A549 (cell line): ENCODE data around the gene LSM4. TPM values are rescaled to one million over a fixed set of nuclear protein-coding genes. Genes with fewer than 3 reads are reported as not detected.

Experiments used
- ATAC-seq, 2 experiments: fragments of 200-7000 bp in 1 of 2; fragments of >200 bp in 1 of 2; cut with Nextera tagmentation in 1 of 2; cut with Tn5 transposase in 1 of 2; 3 replicates each; pipeline versions ENCODE4 v1.8.0 to v1.9.1; 2018 to 2020; ENCODE audit warnings: mild to moderate bottlenecking in 1 of 2, moderate library complexity in 1 of 2
- CTCF ChIA-PET: fragments of 300-600 bp; sonication (Branson Sonifier 250); formaldehyde crosslinking; extraction: SDS; loops from one replicate; lab custom pipeline; 2021; ENCODE audit warnings: antibody characterized with exemption, inconsistent platforms; lab: Yijun Ruan, JAX
- POLR2A ChIA-PET: fragments of 350-600 bp; formaldehyde crosslinking; extraction: SDS; loops from one replicate; lab custom pipeline; 2021; ENCODE audit warnings: antibody characterized with exemption, inconsistent platforms; lab: Yijun Ruan, JAX
- DNase-seq, 2 experiments: peaks; one replicate each; pipeline versions ENCODE4 v3.0.0 to v3.0.0-alpha.2; 2011 to 2016; ENCODE audit warnings: low read depth in 1 of 2, low spot score in 1 of 2
- FAIRE-seq: peaks from 2 replicates; lab custom pipeline; 2011; peaks lifted over from hg19 to GRCh38; lab: Jason Lieb, UNC
- H3K27ac ChIP-seq, 2 experiments: fragments of >200 bp; sonication (Bioruptor Twin); formaldehyde crosslinking; 3 replicates each; pipeline ENCODE4 v1.5.1; 2016 to 2017
- H3K4me1 ChIP-seq: fragments of >200 bp; sonication (Bioruptor Twin); formaldehyde crosslinking; 3 replicates; pipeline ENCODE4 v1.6.1; 2016
- H3K4me2 ChIP-seq: fragments of >200 bp; sonication (Bioruptor Twin); formaldehyde crosslinking; 3 replicates; pipeline ENCODE4 v1.6.1; 2016
- H3K4me3 ChIP-seq: fragments of >200 bp; sonication (Bioruptor Twin); formaldehyde crosslinking; 3 replicates; pipeline ENCODE4 v1.5.1; 2016
- H3K9me3 ChIP-seq: fragments of >200 bp; sonication (Bioruptor Twin); formaldehyde crosslinking; 3 replicates; pipeline ENCODE4 v1.6.1; 2016
- BCL3 ChIP-seq: fragments of >200 bp; sonication (Bioruptor Twin); formaldehyde crosslinking; IDR thresholded peaks from 3 replicates; pipeline ENCODE4 v1.6.1; 2016
- BHLHE40 ChIP-seq: IDR thresholded peaks from 2 replicates; pipeline ENCODE4 v1.6.1; 2012; ENCODE audit warnings: low read depth, low read length, inconsistent platforms
- CBX8 ChIP-seq: fragments of 200-600 bp; sonication (generic); IDR thresholded peaks from 2 replicates; pipeline ENCODE4 v1.6.1; 2016
- CHD2 ChIP-seq: fragments of 150-350 bp; IDR thresholded peaks from 2 replicates; pipeline ENCODE4 v1.6.1; 2014; ENCODE audit warnings: low read length; ENCODE audit not compliant: partially characterized antibody
- CHD4 ChIP-seq: fragments of 200-600 bp; sonication (generic); IDR thresholded peaks from 2 replicates; pipeline ENCODE4 v1.6.1; 2016; ENCODE audit warnings: antibody characterized with exemption, mild to moderate bottlenecking, borderline replicate concordance
- EHF ChIP-seq: fragments of 250-450 bp; sonication (Bioruptor Pico); IDR thresholded peaks from 2 replicates; pipeline ENCODE4 v1.5.0; 2020; ENCODE audit warnings: mild to moderate bottlenecking
- EHMT2 ChIP-seq: fragments of 200-600 bp; sonication (generic); IDR thresholded peaks from 2 replicates; pipeline ENCODE4 v1.6.1; 2016; ENCODE audit warnings: antibody characterized with exemption, low read depth, mild to moderate bottlenecking, moderate library complexity
- ELK1 ChIP-seq: fragments of 150-350 bp; IDR thresholded peaks from 2 replicates; pipeline ENCODE4 v1.6.1; 2014; ENCODE audit warnings: low read depth, mild to moderate bottlenecking, low read length
- ESRRA ChIP-seq: fragments of 150-350 bp; IDR thresholded peaks from 2 replicates; pipeline ENCODE4 v1.6.1; 2014; ENCODE audit warnings: mild to moderate bottlenecking, low read length, borderline replicate concordance
- HDAC2 ChIP-seq: fragments of 200-600 bp; sonication (generic); IDR thresholded peaks from 2 replicates; pipeline ENCODE4 v1.6.1; 2016
- HES2 ChIP-seq: fragments of >200 bp; sonication (Bioruptor Twin); formaldehyde crosslinking; IDR thresholded peaks from 2 replicates; pipeline ENCODE4 v1.6.1; 2016
- HEYL ChIP-seq: fragments of 250-450 bp; sonication (Bioruptor Pico); IDR thresholded peaks from 2 replicates; pipeline ENCODE4 v1.8.0; 2021; ENCODE audit warnings: mild to moderate bottlenecking, moderate library complexity
- HOXA7 ChIP-seq: fragments of 250-450 bp; sonication (Bioruptor Pico); IDR thresholded peaks from 2 replicates; pipeline ENCODE4 v1.5.0; 2020; ENCODE audit warnings: mild to moderate bottlenecking, moderate library complexity
- HOXB13 ChIP-seq: fragments of 250-450 bp; sonication (Bioruptor Pico); IDR thresholded peaks from 2 replicates; pipeline ENCODE4 v1.5.0; 2020; ENCODE audit warnings: low read depth, mild to moderate bottlenecking, moderate library complexity
- JUNB ChIP-seq: fragments of >200 bp; sonication (Bioruptor Twin); formaldehyde crosslinking; IDR thresholded peaks from 2 replicates; pipeline ENCODE4 v1.6.1; 2016
- KDM1A ChIP-seq: fragments of 200-600 bp; sonication (generic); IDR thresholded peaks from 2 replicates; pipeline ENCODE4 v1.6.1; 2016; ENCODE audit warnings: low read depth, mild to moderate bottlenecking
- KDM5A ChIP-seq: fragments of 200-600 bp; sonication (generic); IDR thresholded peaks from 2 replicates; pipeline ENCODE4 v1.6.1; 2016; ENCODE audit warnings: antibody characterized with exemption, mild to moderate bottlenecking
- MAFK ChIP-seq: fragments of 450-650 bp; IDR thresholded peaks from 2 replicates; pipeline ENCODE4 v1.6.1; 2014; ENCODE audit not compliant: partially characterized antibody
- MAZ ChIP-seq: fragments of 150-350 bp; IDR thresholded peaks from 2 replicates; pipeline ENCODE4 v1.6.1; 2014; ENCODE audit warnings: antibody characterized with exemption, low read depth, low read length, borderline replicate concordance
- MYC ChIP-seq: IDR thresholded peaks from 2 replicates; pipeline ENCODE4 v1.6.1; 2012; ENCODE audit warnings: mild to moderate bottlenecking, inconsistent platforms, low read length, improper control_type of control experiment, borderline replicate concordance
- NFE2L2 ChIP-seq: fragments of 150-350 bp; conservative IDR thresholded peaks from 2 replicates; pipeline ENCODE4 v1.6.1; 2014; ENCODE audit warnings: low read length
- PHF8 ChIP-seq: fragments of 200-600 bp; sonication (generic); IDR thresholded peaks from 2 replicates; pipeline ENCODE4 v1.6.1; 2016; ENCODE audit warnings: low read depth, mild to moderate bottlenecking, antibody characterized with exemption, moderate library complexity, borderline replicate concordance
- POLR2AphosphoS2 ChIP-seq: conservative IDR thresholded peaks from 2 replicates; pipeline ENCODE4 v1.6.1; 2012; ENCODE audit warnings: low read length, improper control_type of control experiment, inconsistent platforms
- RAD21 ChIP-seq, 2 experiments: fragments of >200 bp in 1 of 2; sonication (Bioruptor Twin) in 1 of 2; formaldehyde crosslinking in 1 of 2; IDR thresholded peaks in 1 of 2; conservative IDR thresholded peaks in 1 of 2; 2 replicates in 1 of 2; 3 replicates in 1 of 2; pipeline ENCODE4 v1.6.1; 2012 to 2018; ENCODE audit warnings: inconsistent platforms in 1 of 2
- RCOR1 ChIP-seq: fragments of 150-350 bp; IDR thresholded peaks from 2 replicates; pipeline ENCODE4 v1.6.1; 2014; ENCODE audit warnings: antibody characterized with exemption, low read length, low read depth
- RFX5 ChIP-seq: fragments of 450-650 bp; IDR thresholded peaks from 2 replicates; pipeline ENCODE4 v1.7.1; 2014; ENCODE audit warnings: antibody characterized with exemption, mild to moderate bottlenecking, moderate library complexity
- SMC3 ChIP-seq: fragments of >200 bp; sonication (Bioruptor Twin); formaldehyde crosslinking; IDR thresholded peaks from 3 replicates; pipeline ENCODE4 v1.6.1; 2018; ENCODE audit warnings: inconsistent platforms
- TFCP2L1 ChIP-seq: fragments of 250-450 bp; sonication (Bioruptor Pico); IDR thresholded peaks from 2 replicates; pipeline ENCODE4 v1.5.0; 2021; ENCODE audit warnings: mild to moderate bottlenecking
- TP53 ChIP-seq: fragments of 250-450 bp; sonication (Bioruptor Pico); IDR thresholded peaks from 2 replicates; pipeline ENCODE4 v1.5.0; 2021; ENCODE audit warnings: mild to moderate bottlenecking, moderate library complexity
- ZC3H11A ChIP-seq: fragments of 450-650 bp; IDR thresholded peaks from 2 replicates; pipeline ENCODE4 v1.6.1; 2014; ENCODE audit warnings: antibody characterized with exemption, mild to moderate bottlenecking
- ZFP36 ChIP-seq: fragments of 450-650 bp; IDR thresholded peaks from 2 replicates; pipeline ENCODE4 v1.6.1; 2014; ENCODE audit warnings: borderline replicate concordance; ENCODE audit not compliant: partially characterized antibody
- WGBS: methylation state at CpG from one replicate; pipeline ENCODE4 v1.1.6; 2017; ENCODE audit errors: missing lambda C conversion rate; 5-methylcytosine and 5-hydroxymethylcytosine counted together
- polyA plus RNA-seq, 4 experiments: library from polyadenylated mRNA; depleted of rRNA in 3 of 4; stranded (reverse); fragments of >200 nt; fragmentation: RNase III in 1 of 4; extraction: RNeasy Plus Mini Kit Qiagen cat#74134 plus additional on column Dnase treatment in 1 of 4; gene quantifications; 2 replicates in 3 of 4; 3 replicates in 1 of 4; pipeline ENCODE4 v1.2.3, GENCODE V29; 2011 to 2017
- TF ChIP-seq, protein P1 (sequence below): fragments of 250-450 bp; sonication (Bioruptor Pico); IDR thresholded peaks from 2 replicates; pipeline ENCODE4 v1.5.0; 2020; ENCODE audit warnings: low read depth, mild to moderate bottlenecking, moderate library complexity
- TF ChIP-seq, protein P2 (sequence below): fragments of 250-450 bp; sonication (Bioruptor Pico); IDR thresholded peaks from 2 replicates; pipeline ENCODE4 v1.5.0; 2021; ENCODE audit warnings: mild to moderate bottlenecking, moderate library complexity, borderline replicate concordance

Gene LSM4
- polyA plus RNA-seq, 2 of the 4 experiments (the other 2 are of a cell fraction): 154 to 169 TPM

- TF ChIP-seq ELK1 (no peak), JUNB (0 out of 2 replicates have a peak, but pooled peaks have one; percentile 26), HDAC2 (no peak), HOXB13 (CRISPR knock-in tag) (no peak), KDM5A (no peak), TFCP2L1 (CRISPR knock-in tag) (peak; percentile 79; the same call in 1 of the 2 replicates), SMC3 (no peak), RAD21 (conservative IDR thresholded peaks at IDR 0.05 in 1 of 2, IDR thresholded peaks at IDR 0.05 in 1 of 2) (no peak), RCOR1 (no peak), MAZ (no peak), HES2 (no peak), KDM1A (no peak), CHD4 (no peak), PHF8 (no peak), HEYL (CRISPR knock-in tag) (no peak), MYC (no peak), MAFK (no peak), NFE2L2 (no peak), CBX8 (no peak), BHLHE40 (no peak), ZC3H11A (no peak), EHF (CRISPR knock-in tag) (no peak), CHD2 (no peak), HOXA7 (CRISPR knock-in tag) (peak; percentile 10), BCL3 (no peak), ESRRA (no peak), ZFP36 (no peak), EHMT2 (no peak)
These were observed 48.0 kb downstream of the LSM4 start (continued) for GRCh38 chr19:18274781-18275356.

GRCh38 chr19:18274219-18274780 is 48.6 kb downstream of the LSM4 start, which contains the start of gene IQCN:
Gene IQCN, minus strand, starts transcription at chr19:18274452. Its CDS starts 4,974 bp downstream, at chr19:18269478.
- ChIA-PET CTCF (interaction anchor here (0.8 to 10.2 kb wide), 9 partner anchors 14 to 142 kb away, joined by 3 to 158 read pairs (median 5); partner anchors contain the start of gene LSM4), POLR2A (interaction anchor here (1.0 to 1.4 kb wide), 3 partner anchors 19 to 65 kb away, joined by 3 to 10 read pairs (median 5); partner anchors contain the start of gene LSM4)
- no peaks in the 10 kb centered on the region for H3K9me3 ChIP-seq
- peak within 1 kb of the TSS; percentile 25; the same call in 1 of the 3 replicates for H3K4me3 ChIP-seq
- peak; percentile 44 to 73 for ATAC-seq
- peak; percentile 53 to 64 for DNase-seq
- peaks cover 52% of the 10 kb centered on the region for H3K4me1 ChIP-seq
- peak within 1 kb of the TSS; percentile 88 for H3K4me2 ChIP-seq
- no peak for FAIRE-seq
- peak within 1 kb of the TSS; percentile 88 to 94 for H3K27ac ChIP-seq
- WGBS: 48% methylated on average over 6 of the region's 9 CpGs
- TF ChIP-seq TFCP2L1 (CRISPR knock-in tag) (no peak), SMC3 (no peak), PHF8 (no peak), HOXA7 (CRISPR knock-in tag) (peak; percentile 9; the same call in 1 of the 2 replicates), RFX5 (no peak), POLR2AphosphoS2 (peak; percentile 76; the same call in 1 of the 2 replicates), HEYL (CRISPR knock-in tag) (no peak), TP53 (CRISPR knock-in tag) (peak; percentile 21; the same call in 1 of the 2 replicates), CHD2 (peak; percentile 17)
- TF ChIP-seq, protein P1, sequence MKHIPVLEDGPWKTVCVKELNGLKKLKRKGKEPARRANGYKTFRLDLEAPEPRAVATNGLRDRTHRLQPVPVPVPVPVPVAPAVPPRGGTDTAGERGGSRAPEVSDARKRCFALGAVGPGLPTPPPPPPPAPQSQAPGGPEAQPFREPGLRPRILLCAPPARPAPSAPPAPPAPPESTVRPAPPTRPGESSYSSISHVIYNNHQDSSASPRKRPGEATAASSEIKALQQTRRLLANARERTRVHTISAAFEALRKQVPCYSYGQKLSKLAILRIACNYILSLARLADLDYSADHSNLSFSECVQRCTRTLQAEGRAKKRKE (CRISPR knock-in tag): no peak
- TF ChIP-seq, protein P2, sequence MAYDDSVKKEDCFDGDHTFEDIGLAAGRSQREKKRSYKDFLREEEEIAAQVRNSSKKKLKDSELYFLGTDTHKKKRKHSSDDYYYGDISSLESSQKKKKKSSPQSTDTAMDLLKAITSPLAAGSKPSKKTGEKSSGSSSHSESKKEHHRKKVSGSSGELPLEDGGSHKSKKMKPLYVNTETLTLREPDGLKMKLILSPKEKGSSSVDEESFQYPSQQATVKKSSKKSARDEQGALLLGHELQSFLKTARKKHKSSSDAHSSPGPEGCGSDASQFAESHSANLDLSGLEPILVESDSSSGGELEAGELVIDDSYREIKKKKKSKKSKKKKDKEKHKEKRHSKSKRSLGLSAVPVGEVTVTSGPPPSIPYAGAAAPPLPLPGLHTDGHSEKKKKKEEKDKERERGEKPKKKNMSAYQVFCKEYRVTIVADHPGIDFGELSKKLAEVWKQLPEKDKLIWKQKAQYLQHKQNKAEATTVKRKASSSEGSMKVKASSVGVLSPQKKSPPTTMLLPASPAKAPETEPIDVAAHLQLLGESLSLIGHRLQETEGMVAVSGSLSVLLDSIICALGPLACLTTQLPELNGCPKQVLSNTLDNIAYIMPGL (CRISPR knock-in tag): no peak
